Mesendoderm (in vitro differentiated cells): ENCODE measurements around the gene PHLDA2.
A peak's percentile ranks its signal among the peaks of the same experiment; 100 is the strongest.

ENCODE experiments used
- DNase-seq: peaks from one replicate; pipeline ENCODE4 v3.0.0; 2013
- H2AK5ac ChIP-seq: 2 replicates; pipeline ENCODE4 v1.6.1; 2013; ENCODE audit warnings: low read length, inconsistent platforms
- H2BK120ac ChIP-seq: 2 replicates; pipeline ENCODE4 v1.6.1; 2013; ENCODE audit warnings: low read depth, mild to moderate bottlenecking, low read length, moderate library complexity, mixed read lengths
- H2BK15ac ChIP-seq: replicated peaks from 2 replicates; pipeline ENCODE4 v1.6.1; 2013; ENCODE audit warnings: low read depth, mild to moderate bottlenecking, moderate library complexity
- H2BK5ac ChIP-seq: 2 replicates; pipeline ENCODE4 v1.6.1; 2013; ENCODE audit warnings: low read length, inconsistent platforms
- H3K18ac ChIP-seq: 2 replicates; pipeline ENCODE4 v1.6.1; 2013; ENCODE audit warnings: mild to moderate bottlenecking, low read length, mixed read lengths
- H3K23ac ChIP-seq: one replicate; pipeline ENCODE4 v1.6.1; 2013; ENCODE audit warnings: low read length
- H3K27ac ChIP-seq: 2 replicates; pipeline ENCODE4 v1.5.1; 2013; ENCODE audit warnings: low read depth, mild to moderate bottlenecking, inconsistent platforms, low read length, moderate library complexity
- H3K27me3 ChIP-seq: 2 replicates; pipeline ENCODE4 v1.6.1; 2013; ENCODE audit warnings: low read length, control low read depth, mild to moderate bottlenecking, inconsistent platforms; ENCODE audit not compliant: insufficient read depth, poor library complexity
- H3K36me3 ChIP-seq: 2 replicates; pipeline ENCODE4 v1.6.1; 2013; ENCODE audit warnings: low read length, inconsistent platforms; ENCODE audit not compliant: control insufficient read depth, insufficient read depth
- H3K4ac ChIP-seq: one replicate; pipeline ENCODE4 v1.6.1; 2013; ENCODE audit warnings: low read depth, mild to moderate bottlenecking, low read length, moderate library complexity
- H3K4me1 ChIP-seq: 2 replicates; pipeline ENCODE4 v1.6.1; 2013; ENCODE audit warnings: low read depth, low read length, inconsistent platforms; ENCODE audit not compliant: control insufficient read depth
- H3K4me2 ChIP-seq: 2 replicates; pipeline ENCODE4 v1.6.1; 2013; ENCODE audit warnings: low read length
- H3K4me3 ChIP-seq: 2 replicates; pipeline ENCODE4 v1.5.1; 2013; ENCODE audit warnings: mild to moderate bottlenecking, low read length
- H3K56ac ChIP-seq: one replicate; pipeline ENCODE4 v1.6.1; 2013; ENCODE audit warnings: low read length
- H3K79me1 ChIP-seq: 2 replicates; pipeline ENCODE4 v1.6.1; 2013; ENCODE audit warnings: low read length, inconsistent platforms
- H3K79me2 ChIP-seq: 2 replicates; pipeline ENCODE4 v1.6.1; 2013; ENCODE audit warnings: mild to moderate bottlenecking, low read length; ENCODE audit not compliant: control insufficient read depth, insufficient read depth
- H3K9ac ChIP-seq: 2 replicates; pipeline ENCODE4 v1.6.1; 2013; ENCODE audit warnings: low read length, inconsistent platforms
- H4K5ac ChIP-seq: one replicate; pipeline ENCODE4 v1.6.1; 2013; ENCODE audit warnings: low read length
- H4K8ac ChIP-seq: one replicate; pipeline ENCODE4 v1.6.1; 2013; ENCODE audit warnings: low read depth, mild to moderate bottlenecking, control low read depth, low read length, moderate library complexity
- WGBS: extraction: QIAGEN DNeasy Blood & Tissue Kit; methylation state at CpG from one replicate; pipeline ENCODE4 v1.1.7; 2013; ENCODE audit warnings: low lambda C conversion rate, missing lambda C conversion rate; ENCODE audit not compliant: insufficient coverage; ENCODE audit errors: extremely low coverage; 5-methylcytosine and 5-hydroxymethylcytosine counted together

PHLDA2 gene

DNA sequence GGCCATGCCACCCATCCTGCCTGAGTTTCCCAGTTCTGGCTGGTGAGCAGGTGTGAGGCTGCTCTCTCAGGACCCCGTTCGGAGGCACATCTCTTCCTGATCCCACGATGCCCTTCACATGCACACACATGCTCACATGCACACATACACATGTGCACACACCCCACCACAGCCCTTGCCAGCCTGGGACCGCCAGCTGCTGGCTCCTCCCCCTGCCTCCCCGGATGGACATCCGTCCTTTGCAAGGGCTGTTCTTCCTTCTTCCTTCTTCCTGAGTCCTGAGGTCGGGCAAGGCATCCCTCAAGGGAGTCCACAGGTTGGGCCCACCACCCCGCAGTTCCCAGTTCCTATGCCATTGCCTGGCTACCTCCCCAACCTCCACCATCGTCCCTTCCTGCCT is 33.2 kb downstream of the PHLDA2 start:
- H4K5ac ChIP-seq = no peak overlapping the region
- no peaks in the 10 kb centered on the region for H3K36me3 ChIP-seq
- H3K56ac ChIP-seq = no peak overlapping the region
- no CpG with 5 or more reads among the region's 9 CpGs for WGBS
- H2BK120ac ChIP-seq = no peak overlapping the region
- no peak overlapping the region for H3K27ac ChIP-seq
- no peak overlapping the region for H3K4ac ChIP-seq
- no peak overlapping the region for H3K4me2 ChIP-seq
- no peaks in the 10 kb centered on the region for H3K79me2 ChIP-seq
- no peaks in the 10 kb centered on the region for H3K79me1 ChIP-seq
- H3K4me3 ChIP-seq = no peak overlapping the region
- H3K23ac ChIP-seq = no peak overlapping the region
- H3K18ac ChIP-seq = no peak overlapping the region
- no peaks in the 10 kb centered on the region for H3K27me3 ChIP-seq
- H2BK15ac ChIP-seq = no peak overlapping the region
- H3K4me1 ChIP-seq = peaks cover 6% of the 10 kb centered on the region
- H2BK5ac ChIP-seq = no peak overlapping the region
- H3K9ac ChIP-seq = no peak overlapping the region
- H2AK5ac ChIP-seq = no peak overlapping the region
- no peak for DNase-seq
- H4K8ac ChIP-seq = no peak overlapping the region

DNA sequence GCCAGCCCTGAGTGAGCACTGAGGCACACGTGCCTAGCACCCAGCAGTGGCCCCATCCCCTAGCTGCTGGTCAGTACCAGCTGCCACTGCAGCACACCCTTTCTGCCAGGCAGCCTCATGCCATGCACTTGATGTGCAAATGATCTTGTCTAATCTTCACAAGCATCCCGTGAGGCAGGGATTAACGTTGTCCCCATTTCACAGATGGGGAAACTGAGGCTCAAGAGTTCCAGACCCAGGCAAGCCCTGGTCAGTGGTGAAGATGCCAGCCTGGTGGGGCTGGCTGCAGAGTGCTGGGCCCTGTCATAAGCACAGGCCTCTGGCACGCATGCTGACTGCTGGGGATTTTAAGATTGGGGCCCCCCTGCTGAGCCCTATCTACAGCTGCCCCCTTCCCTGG is 35.3 kb downstream of the PHLDA2 start:
- no peak overlapping the region for H2AK5ac ChIP-seq
- no CpG with 5 or more reads among the region's 4 CpGs for WGBS

DNA sequence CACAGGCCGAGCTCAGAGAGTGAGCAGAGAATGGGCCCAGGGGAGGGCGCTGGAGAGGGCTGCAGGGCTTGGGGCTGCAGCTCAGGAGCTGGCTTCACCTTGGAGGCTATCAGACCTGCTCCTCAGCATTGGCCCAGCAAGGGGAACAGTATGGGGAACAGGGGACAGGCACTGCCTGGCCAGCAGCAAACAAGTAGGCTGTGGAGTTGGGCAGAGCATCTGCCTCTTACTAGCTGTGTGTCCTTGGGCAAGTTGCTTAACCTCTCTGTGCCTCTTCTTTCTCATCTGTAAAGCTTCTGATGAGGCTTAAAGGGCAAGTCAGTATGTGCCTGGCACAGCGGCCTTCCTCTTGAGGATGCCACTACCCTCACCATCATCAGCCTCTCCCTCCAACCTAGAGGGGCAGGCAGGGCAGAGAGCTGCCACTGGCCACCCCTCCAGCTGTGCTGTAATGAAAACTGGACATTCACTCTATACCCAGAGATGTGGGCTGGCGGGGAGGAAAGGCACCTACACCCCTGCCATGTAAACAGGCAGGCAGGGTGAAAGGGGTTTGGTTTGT is 36.2 kb downstream of the PHLDA2 start:
- no peaks in the 10 kb centered on the region for H3K79me2 ChIP-seq
- WGBS = no CpG with 5 or more reads among the region's 4 CpGs
- peaks cover 6% of the 10 kb centered on the region for H3K4me1 ChIP-seq
- no peaks in the 10 kb centered on the region for H3K27me3 ChIP-seq
- peak overlapping the region; percentile 98 for H3K56ac ChIP-seq
- peak overlapping the region; percentile 18 for H2AK5ac ChIP-seq
- H4K5ac ChIP-seq = no peak overlapping the region
- no peak overlapping the region for H3K4me3 ChIP-seq
- H3K36me3 ChIP-seq = no peaks in the 10 kb centered on the region
- H3K18ac ChIP-seq = no peak overlapping the region
- DNase-seq = no peak
- no peak overlapping the region for H2BK5ac ChIP-seq
- H4K8ac ChIP-seq = no peak overlapping the region
- H3K23ac ChIP-seq = peak overlapping the region; percentile 90
- no peak overlapping the region for H3K4ac ChIP-seq
- no peak overlapping the region for H2BK15ac ChIP-seq
- no peaks in the 10 kb centered on the region for H3K79me1 ChIP-seq
- H3K27ac ChIP-seq = peak overlapping the region; percentile 65
- peak overlapping the region; percentile 86 for H3K9ac ChIP-seq
- H2BK120ac ChIP-seq = no peak overlapping the region
- peak overlapping the region; percentile 63 for H3K4me2 ChIP-seq

More for the DNA sequence above, 35.3 kb downstream of the PHLDA2 start:
- Histone ChIP-seq H3K36me3 (no peaks in the 10 kb centered on the region), H3K9ac (no peak overlapping the region), H3K56ac (no peak overlapping the region), H4K5ac (no peak overlapping the region), H3K27me3 (no peaks in the 10 kb centered on the region), H3K4me3 (no peak overlapping the region), H3K4me2 (no peak overlapping the region), H2BK5ac (no peak overlapping the region), H3K4ac (no peak overlapping the region), H3K18ac (no peak overlapping the region), H2BK15ac (no peak overlapping the region), H3K27ac (no peak overlapping the region), H3K79me1 (no peaks in the 10 kb centered on the region), H3K23ac (no peak overlapping the region), H2BK120ac (no peak overlapping the region), H4K8ac (no peak overlapping the region), H3K4me1 (peaks cover 6% of the 10 kb centered on the region), H3K79me2 (no peaks in the 10 kb centered on the region)
- DNase-seq = no peak

DNA sequence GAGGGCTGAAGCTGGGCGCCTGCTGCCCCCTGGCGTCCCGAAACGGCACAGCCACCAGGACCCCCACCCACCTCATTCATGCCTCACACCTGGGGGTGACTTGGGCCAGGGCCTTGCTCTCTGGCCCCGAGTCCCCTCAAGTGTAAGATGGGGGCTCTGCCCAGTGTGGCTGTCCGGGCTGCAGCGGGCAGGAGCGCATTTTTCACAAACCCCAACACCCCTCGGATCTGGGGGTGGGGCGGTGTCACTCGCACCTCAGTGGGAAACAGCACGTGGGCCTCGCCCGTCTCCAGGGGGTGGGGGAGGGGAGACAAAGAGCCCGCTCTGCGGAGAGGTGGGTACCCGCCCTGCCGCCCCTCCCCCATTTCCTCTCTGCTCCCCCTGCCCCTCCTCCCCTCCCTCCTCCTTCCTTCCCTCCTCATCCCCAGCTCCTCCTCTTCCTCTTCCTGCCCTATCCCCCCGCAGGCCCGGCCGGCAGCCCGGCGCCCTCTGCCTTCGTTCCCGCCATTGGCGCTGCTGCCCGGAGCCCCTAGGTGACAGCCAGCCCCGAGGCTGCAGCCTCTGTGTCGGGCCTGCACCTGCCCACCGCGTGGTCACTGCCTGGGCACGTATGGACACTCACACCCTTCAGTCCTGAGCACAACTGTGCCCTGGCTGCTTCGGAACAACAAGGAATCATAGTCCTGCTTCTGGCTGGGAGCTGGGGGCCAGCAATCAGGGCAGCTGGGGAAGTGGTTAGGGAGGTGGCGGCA is 36.8 kb downstream of the PHLDA2 start:
- H3K23ac ChIP-seq = peak overlapping the region; percentile 90
- H3K27ac ChIP-seq = peak overlapping the region; percentile 68
- H2BK5ac ChIP-seq = peak overlapping the region; percentile 82
- H2BK15ac ChIP-seq = no peak overlapping the region
- H3K9ac ChIP-seq = peak overlapping the region; percentile 86
- peak overlapping the region; percentile 41 for H3K18ac ChIP-seq
- peak overlapping the region; percentile 18 for H2AK5ac ChIP-seq
- no peaks in the 10 kb centered on the region for H3K27me3 ChIP-seq
- H4K5ac ChIP-seq = no peak overlapping the region
- no peaks in the 10 kb centered on the region for H3K79me2 ChIP-seq
- H3K79me1 ChIP-seq = no peaks in the 10 kb centered on the region
- peak overlapping the region; percentile 63 for H3K4me2 ChIP-seq
- no CpG with 5 or more reads among the region's 34 CpGs for WGBS
- H2BK120ac ChIP-seq = no peak overlapping the region
- peak; percentile 91 for DNase-seq
- peak overlapping the region; percentile 98 for H3K56ac ChIP-seq
- no peak overlapping the region for H4K8ac ChIP-seq
- H3K4me3 ChIP-seq = peak overlapping the region; percentile 9
- H3K4me1 ChIP-seq = peaks cover 6% of the 10 kb centered on the region
- H3K4ac ChIP-seq = peak overlapping the region; percentile 56
- no peaks in the 10 kb centered on the region for H3K36me3 ChIP-seq

DNA sequence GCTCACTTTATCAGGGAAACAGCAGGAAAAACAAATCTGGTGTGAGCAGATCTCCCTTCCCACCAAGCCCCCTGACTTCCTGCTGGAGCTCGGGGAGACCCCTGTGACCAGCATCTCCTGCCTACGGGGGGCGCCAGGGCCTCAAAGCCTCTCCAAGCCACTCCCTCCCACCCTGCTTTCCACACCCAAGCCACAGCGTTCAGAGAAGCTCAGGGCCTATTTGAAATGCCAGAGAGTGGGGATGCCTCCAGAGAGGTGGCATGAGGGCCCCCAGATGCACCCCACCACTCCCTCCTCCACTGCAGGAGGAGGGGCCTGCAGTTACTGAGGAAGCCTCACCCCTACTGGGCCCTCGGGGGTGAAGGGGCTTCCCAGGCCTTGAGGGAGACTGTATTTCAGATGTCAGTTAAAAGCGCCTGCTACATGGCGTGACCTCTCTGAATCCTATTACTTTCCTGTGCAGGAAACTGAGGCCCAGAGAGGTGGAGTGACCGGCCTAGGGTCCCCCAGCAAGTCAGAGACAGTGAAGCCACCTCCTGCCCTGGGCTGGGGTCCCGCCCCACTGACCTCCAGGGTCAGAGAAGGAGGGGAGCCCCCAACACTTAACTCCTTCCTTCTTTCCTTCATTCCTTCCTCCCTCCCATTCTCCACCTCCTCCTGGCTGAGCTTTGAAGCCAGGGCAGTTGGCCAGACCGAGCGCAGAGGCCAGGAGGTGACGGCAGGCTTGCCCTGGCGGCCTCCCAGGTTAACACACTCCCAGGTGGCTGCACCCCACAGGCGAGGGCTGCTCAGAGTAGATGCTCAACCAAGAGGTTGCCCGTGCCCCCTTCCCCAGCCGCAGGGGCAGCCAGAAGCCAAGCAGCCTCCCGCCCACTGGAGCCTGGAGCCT is 37.6 kb downstream of the PHLDA2 start:
- Histone ChIP-seq H3K27ac (peak overlapping the region; percentile 2), H3K4me3 (no peak overlapping the region), H3K4me1 (peaks cover 6% of the 10 kb centered on the region), H2AK5ac (peak overlapping the region; percentile 45), H3K18ac (peak overlapping the region; percentile 11), H3K79me2 (no peaks in the 10 kb centered on the region), H2BK15ac (no peak overlapping the region), H3K9ac (peak overlapping the region; percentile 59), H3K27me3 (no peaks in the 10 kb centered on the region), H2BK5ac (peak overlapping the region; percentile 6), H3K79me1 (no peaks in the 10 kb centered on the region), H4K8ac (no peak overlapping the region), H3K36me3 (no peaks in the 10 kb centered on the region), H3K56ac (peak overlapping the region; percentile 98), H3K4ac (peak overlapping the region; percentile 45), H2BK120ac (peak overlapping the region; percentile 5), H3K4me2 (no peak overlapping the region), H3K23ac (peak overlapping the region; percentile 74), H4K5ac (no peak overlapping the region)
- DNase-seq = peak; percentile 53
- WGBS = no CpG with 5 or more reads among the region's 17 CpGs
